ENCODE data around the gene PFDN4. TPM values are rescaled to one million over a fixed set of nuclear protein-coding genes. Genes with fewer than 3 reads are reported as not detected.
"Not testable (repeated sequence)": the region's sequence is repeated elsewhere in the genome, so short reads cannot be mapped to it uniquely, and the experiment has no call there.

PFDN4 gene
- total and polyA plus RNA-seq, 2 of the 4 experiments (the other 2 are of a cell fraction) = 14.9 to 93.2 TPM

- CTCF ChIA-PET = no interaction called here
- no peak overlapping the region for H2AFZ ChIP-seq (replicated peaks; ENCODE audit: low read length, poor library complexity)
- POLR2A ChIA-PET (ENCODE audit: unreplicated experiment) = no interaction called here
Measured at GRCh38 chr20:54263116-54263690, 55.3 kb downstream of the PFDN4 start.

DNA sequence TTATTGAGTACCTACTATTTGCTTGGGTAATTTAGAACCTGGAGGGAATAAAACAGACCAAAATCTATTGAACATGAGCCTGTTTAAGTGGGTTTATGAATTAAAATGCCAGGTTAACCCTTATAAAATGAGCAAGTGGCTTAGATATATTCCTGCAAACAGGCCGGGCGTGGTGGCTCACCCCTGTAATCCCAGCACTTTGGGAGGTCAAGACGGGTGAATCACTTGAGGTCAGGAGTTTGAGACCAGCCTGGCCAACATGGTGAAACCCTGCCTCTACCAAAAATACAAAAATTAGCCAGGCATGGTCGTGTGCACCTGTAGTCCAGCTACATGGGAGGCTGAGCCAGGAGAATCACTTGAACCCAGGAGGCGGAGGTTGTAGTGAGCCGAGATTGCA, 57.9 kb downstream of the PFDN4 start:
- H2BK120ac ChIP-seq (ENCODE audit: low read depth, low read length); POLR2A ChIA-PET (ENCODE audit: unreplicated experiment); H4K8ac ChIP-seq (ENCODE audit: low read depth in 2 of 2, low read length in 2 of 2); H3K56ac ChIP-seq (ENCODE audit: extremely low read depth, insufficient read depth, low read length); H3K4me1 ChIP-seq (ENCODE audit: control insufficient read depth, insufficient read depth, low read length); H2BK20ac ChIP-seq (ENCODE audit: low read depth, low read length); H4K20me1 ChIP-seq (ENCODE audit: insufficient read depth, low read length); CTCF ChIA-PET; H3K4me3 ChIP-seq (ENCODE audit: insufficient read depth, low read depth, low read length); H3K23ac ChIP-seq (ENCODE audit: low read depth, low read length); H4K91ac ChIP-seq (ENCODE audit: insufficient read depth, low read depth, low read length); H2BK5ac ChIP-seq (ENCODE audit: low read depth, low read length, poor library complexity, severe bottlenecking); H2AFZ ChIP-seq (replicated peaks; ENCODE audit: low read length, poor library complexity); H3K79me1 ChIP-seq (ENCODE audit: low read depth in 1 of 2, low read length in 2 of 2); intact Hi-C loops (cut with micrococcal nuclease); H3K27ac ChIP-seq (ENCODE audit: insufficient read depth, low read length); H3K9me3 ChIP-seq (ENCODE audit: control insufficient read depth, insufficient read depth, low read length); H2AK5ac ChIP-seq (ENCODE audit: low read depth, low read length); H3K4me2 ChIP-seq (ENCODE audit: low read depth, low read length); H3K18ac ChIP-seq (ENCODE audit: low read depth, low read length); DNase-seq; in situ Hi-C loops (cut with MboI; ENCODE audit: low sequenced_read_pairs); BruUV-seq (replicated peaks); H3K9ac ChIP-seq (ENCODE audit: low read depth, low read length); H3K14ac ChIP-seq (replicated peaks; ENCODE audit: low read depth, low read length); ATAC-seq (ENCODE audit: low read depth); H3K9me1 ChIP-seq (ENCODE audit: insufficient read depth, low read length); H3K4ac ChIP-seq (ENCODE audit: low read depth, low read length); dilution Hi-C loops (cut with HindIII; ENCODE audit: low sequenced_read_pairs, unreplicated experiment); H3K36me3 ChIP-seq (ENCODE audit: control insufficient read depth, insufficient read depth, low read length); H3K27me3 ChIP-seq (ENCODE audit: control insufficient read depth, insufficient read depth, low read length); H2AK9ac ChIP-seq (replicated peaks; ENCODE audit: low read depth, low read length, poor library complexity); H4K5ac ChIP-seq (ENCODE audit: low read depth, low read length); H2BK15ac ChIP-seq (ENCODE audit: low read depth, low read length): not testable (repeated sequence)
- no CpG with 5 or more reads among the region's 6 CpGs for WGBS, 2 experiments (ENCODE audit: extremely low coverage in 2 of 2, insufficient read length in 1 of 2)

More at GRCh38 chr20:54263116-54263690, 55.3 kb downstream of the PFDN4 start:
- WGBS, 2 experiments (ENCODE audit: extremely low coverage in 2 of 2, insufficient read length in 1 of 2) = no CpG with 5 or more reads among the region's 4 CpGs
- TF ChIP-seq BHLHE40 (IDR thresholded peaks at IDR 0.05; ENCODE audit: low read depth, low read length) (no peak), USF2 (IDR thresholded peaks at IDR 0.05; ENCODE audit: low read depth, low read length) (no peak), POLR2A (IDR thresholded peaks at IDR 0.05; ENCODE audit: low read depth, low read length) (no peak)
- no peak overlapping the region for H4K5ac ChIP-seq (ENCODE audit: low read depth, low read length)
- peak; percentile 83 for ATAC-seq (ENCODE audit: low read depth)
- H2BK20ac ChIP-seq (ENCODE audit: low read depth, low read length) = no peak overlapping the region
- no peak overlapping the region for H4K91ac ChIP-seq (ENCODE audit: insufficient read depth, low read depth, low read length)
- peak; percentile 68 for DNase-seq
- H2BK5ac ChIP-seq (ENCODE audit: low read depth, low read length, poor library complexity, severe bottlenecking) = no peak overlapping the region
- no peak overlapping the region for H2AK5ac ChIP-seq (ENCODE audit: low read depth, low read length)
- H4K8ac ChIP-seq (ENCODE audit: low read depth in 2 of 2, low read length in 2 of 2) = no peak overlapping the region
- no peaks in the 10 kb centered on the region for H3K27me3 ChIP-seq (ENCODE audit: control insufficient read depth, insufficient read depth, low read length)
- dilution Hi-C loops (cut with HindIII; ENCODE audit: low sequenced_read_pairs, unreplicated experiment) (no loop called here), in situ Hi-C loops (cut with MboI; ENCODE audit: low sequenced_read_pairs) (no loop called here), intact Hi-C loops (cut with micrococcal nuclease) (no loop called here)
- no peak overlapping the region for H2AK9ac ChIP-seq (replicated peaks; ENCODE audit: low read depth, low read length, poor library complexity)
- no peaks in the 10 kb centered on the region; the same call in 1 of the 2 replicates for H3K9me1 ChIP-seq (ENCODE audit: insufficient read depth, low read length)
- H3K36me3 ChIP-seq (ENCODE audit: control insufficient read depth, insufficient read depth, low read length) = no peaks in the 10 kb centered on the region
- peak overlapping the region; percentile 14 for H3K4me2 ChIP-seq (ENCODE audit: low read depth, low read length)
- H3K4me1 ChIP-seq (ENCODE audit: control insufficient read depth, insufficient read depth, low read length) = no peaks in the 10 kb centered on the region
- H3K4me3 ChIP-seq (ENCODE audit: insufficient read depth, low read depth, low read length) = no peak overlapping the region
- H2BK15ac ChIP-seq (ENCODE audit: low read depth, low read length) = no peak overlapping the region
- no peak overlapping the region for H3K4ac ChIP-seq (ENCODE audit: low read depth, low read length)
- H3K27ac ChIP-seq (ENCODE audit: insufficient read depth, low read length) = peak overlapping the region; percentile 19; the same call in 1 of the 2 replicates
- no peaks in the 10 kb centered on the region for H3K9me3 ChIP-seq (ENCODE audit: control insufficient read depth, insufficient read depth, low read length)
- no peak overlapping the region; the same call in 1 of the 2 replicates for H3K18ac ChIP-seq (ENCODE audit: low read depth, low read length)
- no TSS peak for BruUV-seq (replicated peaks)
- no peak overlapping the region for H2BK120ac ChIP-seq (ENCODE audit: low read depth, low read length)
- H3K14ac ChIP-seq (replicated peaks; ENCODE audit: low read depth, low read length) = no peak overlapping the region
- H3K9ac ChIP-seq (ENCODE audit: low read depth, low read length) = no peak overlapping the region
- no peak overlapping the region for H3K56ac ChIP-seq (ENCODE audit: extremely low read depth, insufficient read depth, low read length)
- no peaks in the 10 kb centered on the region for H4K20me1 ChIP-seq (ENCODE audit: insufficient read depth, low read length)
- H3K23ac ChIP-seq (ENCODE audit: low read depth, low read length) = no peak overlapping the region
- H3K79me1 ChIP-seq (ENCODE audit: low read depth in 1 of 2, low read length in 2 of 2) = no peaks in the 10 kb centered on the region
